ENCODE measurements around the gene RWDD3.

GRCh38 chr1:95247607-95248006, 13.6 kb downstream of the RWDD3 start:
- TF ChIP-seq ZNF692 (tag by site-specific recombination; IDR thresholded peaks at IDR 0.05) = no peak
- no peak for TF ChIP-seq ZNF335 (tag by site-specific recombination; conservative IDR thresholded peaks at IDR 0.05)
- TF ChIP-seq, protein P1, sequence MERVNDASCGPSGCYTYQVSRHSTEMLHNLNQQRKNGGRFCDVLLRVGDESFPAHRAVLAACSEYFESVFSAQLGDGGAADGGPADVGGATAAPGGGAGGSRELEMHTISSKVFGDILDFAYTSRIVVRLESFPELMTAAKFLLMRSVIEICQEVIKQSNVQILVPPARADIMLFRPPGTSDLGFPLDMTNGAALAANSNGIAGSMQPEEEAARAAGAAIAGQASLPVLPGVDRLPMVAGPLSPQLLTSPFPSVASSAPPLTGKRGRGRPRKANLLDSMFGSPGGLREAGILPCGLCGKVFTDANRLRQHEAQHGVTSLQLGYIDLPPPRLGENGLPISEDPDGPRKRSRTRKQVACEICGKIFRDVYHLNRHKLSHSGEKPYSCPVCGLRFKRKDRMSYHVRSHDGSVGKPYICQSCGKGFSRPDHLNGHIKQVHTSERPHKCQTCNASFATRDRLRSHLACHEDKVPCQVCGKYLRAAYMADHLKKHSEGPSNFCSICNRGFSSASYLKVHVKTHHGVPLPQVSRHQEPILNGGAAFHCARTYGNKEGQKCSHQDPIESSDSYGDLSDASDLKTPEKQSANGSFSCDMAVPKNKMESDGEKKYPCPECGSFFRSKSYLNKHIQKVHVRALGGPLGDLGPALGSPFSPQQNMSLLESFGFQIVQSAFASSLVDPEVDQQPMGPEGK (tag by site-specific recombination; IDR thresholded peaks at IDR 0.05) = no peak
- TF ChIP-seq ZNF548 (tag by site-specific recombination; IDR thresholded peaks at IDR 0.05) = no peak
- no peak for TF ChIP-seq ZNF274 (IDR thresholded peaks at IDR 0.05; ENCODE audit: low read length)
- TF ChIP-seq ZNF274 (tag by site-specific recombination; IDR thresholded peaks at IDR 0.05; ENCODE audit: borderline replicate concordance) = no peak
- TF ChIP-seq ZNF121 (tag by site-specific recombination; IDR thresholded peaks at IDR 0.05) = no peak
- no peak for TF ChIP-seq CTCF (tag by site-specific recombination; IDR thresholded peaks at IDR 0.05)
- TF ChIP-seq SCRT1 (tag by site-specific recombination; IDR thresholded peaks at IDR 0.05; ENCODE audit: borderline replicate concordance) = no peak
- no peak for TF ChIP-seq ZNF621 (tag by site-specific recombination; IDR thresholded peaks at IDR 0.05)
- TF ChIP-seq ZNF26 (tag by site-specific recombination; IDR thresholded peaks at IDR 0.05) = no peak
- TF ChIP-seq PRDM6 (tag by site-specific recombination; IDR thresholded peaks at IDR 0.05) = no peak
- no peak for TF ChIP-seq ZNF239 (tag by site-specific recombination; IDR thresholded peaks at IDR 0.05)
- TF ChIP-seq, protein P2, sequence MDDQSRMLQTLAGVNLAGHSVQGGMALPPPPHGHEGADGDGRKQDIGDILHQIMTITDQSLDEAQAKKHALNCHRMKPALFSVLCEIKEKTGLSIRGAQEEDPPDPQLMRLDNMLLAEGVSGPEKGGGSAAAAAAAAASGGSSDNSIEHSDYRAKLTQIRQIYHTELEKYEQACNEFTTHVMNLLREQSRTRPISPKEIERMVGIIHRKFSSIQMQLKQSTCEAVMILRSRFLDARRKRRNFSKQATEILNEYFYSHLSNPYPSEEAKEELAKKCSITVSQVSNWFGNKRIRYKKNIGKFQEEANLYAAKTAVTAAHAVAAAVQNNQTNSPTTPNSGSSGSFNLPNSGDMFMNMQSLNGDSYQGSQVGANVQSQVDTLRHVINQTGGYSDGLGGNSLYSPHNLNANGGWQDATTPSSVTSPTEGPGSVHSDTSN (CRISPR knock-in tag; IDR thresholded peaks at IDR 0.05) = no peak
